Hepatocyte (in vitro differentiated cells): Measurements from ENCODE around the gene RXRA. TPM values are rescaled to one million over a fixed set of nuclear protein-coding genes. Genes with fewer than 3 reads are reported as not detected.

ENCODE experiments used
- DNase-seq: peaks from one replicate; pipeline ENCODE4 v3.0.0-alpha.2; 2016; ENCODE audit warnings: low spot score
- H2AFZ ChIP-seq: fragments of 200-600 bp; sonication (generic); 2 replicates; pipeline ENCODE4 v1.6.0; 2016; ENCODE audit warnings: antibody characterized with exemption, mild to moderate bottlenecking
- H3K27ac ChIP-seq: fragments of 200-600 bp; sonication (generic); 2 replicates; pipeline ENCODE4 v1.5.1; 2016; ENCODE audit warnings: mild to moderate bottlenecking
- H3K27me3 ChIP-seq: fragments of 200-600 bp; sonication (generic); 2 replicates; pipeline ENCODE4 v1.6.1; 2016
- H3K36me3 ChIP-seq: fragments of 200-600 bp; sonication (generic); replicated peaks from 2 replicates; pipeline ENCODE4 v1.5.1; 2016; ENCODE audit warnings: low read depth; ENCODE audit not compliant: insufficient read depth
- H3K4me1 ChIP-seq: fragments of 200-600 bp; sonication (generic); 2 replicates; pipeline ENCODE4 v1.5.1; 2016; ENCODE audit warnings: mild to moderate bottlenecking, moderate library complexity; ENCODE audit not compliant: insufficient read depth
- H3K4me2 ChIP-seq: fragments of 200-600 bp; sonication (generic); 2 replicates; pipeline ENCODE4 v1.6.0; 2016
- H3K4me3 ChIP-seq: fragments of 200-600 bp; sonication (generic); 2 replicates; pipeline ENCODE4 v1.5.1; 2016; ENCODE audit warnings: mild to moderate bottlenecking
- H3K79me2 ChIP-seq: fragments of 200-600 bp; sonication (generic); 2 replicates; pipeline ENCODE4 v1.6.0; 2017; ENCODE audit warnings: mild to moderate bottlenecking
- H3K9me2 ChIP-seq: fragments of 200-600 bp; sonication (generic); replicated peaks from 2 replicates; pipeline ENCODE4 v1.6.0; 2017; ENCODE audit warnings: mild to moderate bottlenecking; ENCODE audit not compliant: insufficient read depth
- H3K9me3 ChIP-seq: fragments of 200-600 bp; sonication (generic); 2 replicates; pipeline ENCODE4 v1.5.1; 2016; ENCODE audit warnings: low read depth, mild to moderate bottlenecking
- H4K20me1 ChIP-seq: fragments of 200-600 bp; sonication (generic); 2 replicates; pipeline ENCODE4 v1.6.0; 2016; ENCODE audit warnings: mild to moderate bottlenecking; ENCODE audit not compliant: insufficient read depth, poor library complexity, severe bottlenecking
- CTCF ChIP-seq: fragments of 200-600 bp; sonication (generic); IDR thresholded peaks from 2 replicates; pipeline ENCODE4 v1.5.1; 2016; ENCODE audit warnings: antibody characterized with exemption, mild to moderate bottlenecking; ENCODE audit not compliant: poor library complexity
- EZH2 ChIP-seq: fragments of 200-600 bp; sonication (generic); IDR thresholded peaks from 2 replicates; pipeline ENCODE4 v1.6.1; 2016; ENCODE audit warnings: antibody characterized with exemption, mild to moderate bottlenecking, borderline replicate concordance
- EZH2phosphoT487 ChIP-seq: fragments of 200-600 bp; sonication (generic); IDR thresholded peaks from one replicate; pipeline ENCODE4 v1.6.1; 2018; ENCODE audit warnings: antibody characterized with exemption, mild to moderate bottlenecking, low read depth, moderate library complexity; ENCODE audit not compliant: unreplicated experiment, severe bottlenecking
- WGBS: methylation state at CpG from one replicate; pipeline ENCODE4 v1.1.6; 2016; ENCODE audit warnings: low lambda C conversion rate; ENCODE audit errors: missing lambda C conversion rate; 5-methylcytosine and 5-hydroxymethylcytosine counted together
- polyA plus RNA-seq: library from polyadenylated mRNA; unstranded; fragments of >200 nt; fragmentation: Nextera tagmentation; extraction: Ambion mirVana; gene quantifications from 2 replicates; pipeline ENCODE4 v1.2.1, GENCODE V29; 2016
- total RNA-seq: library from RNA; depleted of rRNA; stranded (reverse); fragments of >200 nt; gene quantifications from 2 replicates; pipeline ENCODE4 v1.2.3, GENCODE V29; 2014

RXRA gene
- total and polyA plus RNA-seq, 2 experiments from 2014 or later, result 35.9 to 41.6 TPM

DNA sequence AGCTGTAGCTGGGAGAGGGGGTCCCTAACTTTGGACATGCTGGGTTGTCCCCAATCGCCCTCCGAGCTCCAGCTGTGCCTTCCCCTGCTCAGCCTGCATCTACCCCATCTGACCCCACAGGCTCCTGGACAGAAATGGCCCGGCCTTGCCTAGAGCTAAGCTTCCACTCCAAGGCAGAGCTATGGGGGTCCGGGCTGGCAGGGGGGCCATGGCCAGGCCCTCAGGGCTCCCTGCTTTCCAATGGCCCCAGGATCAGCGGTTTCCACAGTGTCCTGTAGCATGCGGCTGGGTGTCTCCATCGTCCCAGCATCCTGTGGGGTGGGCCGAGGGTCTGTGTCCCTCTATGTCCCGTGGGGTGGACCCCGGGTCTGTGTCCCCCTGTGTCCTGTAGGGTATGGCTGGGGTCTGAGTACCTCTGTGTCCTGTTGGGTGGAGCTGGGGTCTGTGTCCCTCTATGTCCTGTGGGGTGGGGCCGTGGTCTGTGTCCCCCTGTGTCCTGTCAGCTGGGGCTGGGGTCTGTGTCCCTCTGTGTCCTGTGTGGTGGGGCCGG is 130.6 kb downstream of the RXRA start:
- H3K79me2 ChIP-seq, result no peaks in the 10 kb centered on the region
- H3K4me1 ChIP-seq, result peaks cover 30% of the 10 kb centered on the region
- DNase-seq, result no peak
- H3K4me3 ChIP-seq, result no peak overlapping the region
- no peaks in the 10 kb centered on the region for H3K9me2 ChIP-seq
- no peaks in the 10 kb centered on the region for H3K9me3 ChIP-seq
- WGBS, result 91% methylated on average over 12 of the region's 12 CpGs
- no peaks in the 10 kb centered on the region for H4K20me1 ChIP-seq
- H2AFZ ChIP-seq, result no peak overlapping the region
- no peaks in the 10 kb centered on the region for H3K27me3 ChIP-seq
- H3K4me2 ChIP-seq, result no peak overlapping the region
- H3K27ac ChIP-seq, result peak overlapping the region; percentile 98
- TF ChIP-seq EZH2phosphoT487 (no peak), EZH2 (no peak), CTCF (peak; percentile 10)
- H3K36me3 ChIP-seq, result no peaks in the 10 kb centered on the region

- WGBS, result 81% methylated on average over 9 of the region's 18 CpGs
- no peak for DNase-seq
- Histone ChIP-seq H3K9me2 (no peaks in the 10 kb centered on the region), H3K9me3 (no peaks in the 10 kb centered on the region), H3K36me3 (no peaks in the 10 kb centered on the region), H3K27ac (peak overlapping the region; percentile 98), H3K4me3 (no peak overlapping the region), H2AFZ (no peak overlapping the region), H3K27me3 (no peaks in the 10 kb centered on the region), H3K4me1 (peaks cover 30% of the 10 kb centered on the region), H3K4me2 (no peak overlapping the region), H3K79me2 (no peaks in the 10 kb centered on the region), H4K20me1 (no peaks in the 10 kb centered on the region)
- TF ChIP-seq CTCF (no peak), EZH2 (no peak), EZH2phosphoT487 (no peak)
These were observed 131.3 kb downstream of the RXRA start for GRCh38 chr9:134457321-134458206.

- no peak for TF ChIP-seq EZH2
- no peak for TF ChIP-seq CTCF
- no peak for TF ChIP-seq EZH2phosphoT487
- no peaks in the 10 kb centered on the region for H3K27me3 ChIP-seq
- no peak overlapping the region for H2AFZ ChIP-seq
- WGBS, result 74% methylated on average over 18 of the region's 20 CpGs
- peaks cover 30% of the 10 kb centered on the region for H3K4me1 ChIP-seq
- H3K36me3 ChIP-seq, result no peaks in the 10 kb centered on the region
- H3K27ac ChIP-seq, result peak overlapping the region; percentile 98
- no peak overlapping the region for H3K4me3 ChIP-seq
- DNase-seq, result peak; percentile 74
- H3K9me2 ChIP-seq, result no peaks in the 10 kb centered on the region
- H4K20me1 ChIP-seq, result no peaks in the 10 kb centered on the region
- peak overlapping the region; percentile 41 for H3K4me2 ChIP-seq
- no peaks in the 10 kb centered on the region for H3K9me3 ChIP-seq
- H3K79me2 ChIP-seq, result no peaks in the 10 kb centered on the region
These were observed 132.2 kb downstream of the RXRA start for GRCh38 chr9:134458207-134459108.
